Endothelial cell of umbilical vein (primary cell): ENCODE measurements around the gene DCLK3. TPM values are rescaled to one million over a fixed set of nuclear protein-coding genes. Genes with fewer than 3 reads are reported as not detected.

Source experiments
- BruUV-seq: library from RNA; stranded (reverse); fragments of 400-500 nt; replicated peaks from 2 replicates; lab custom pipeline; 2021; lab: Mats Ljungman, UMichigan
- CTCF ChIA-PET: fragments of 300-600, 350-600 bp; sonication (Branson Sonifier 250); formaldehyde crosslinking; loops from one replicate; lab custom pipeline; 2021; ENCODE audit warnings: antibody characterized with exemption, inconsistent platforms; lab: Charles Lee
- POLR2A ChIA-PET: fragments of 300-600, 350-600 bp; sonication (Branson Sonifier 250); formaldehyde crosslinking; loops from one replicate; lab custom pipeline; 2021; ENCODE audit warnings: antibody characterized with exemption, inconsistent platforms; lab: Charles Lee
- DNase-seq: peaks from one replicate; pipeline ENCODE4 v3.0.0-alpha.2; 2011; ENCODE audit warnings: low read depth, low spot score
- FAIRE-seq: peaks from 2 replicates; lab custom pipeline; 2011; peaks lifted over from hg19 to GRCh38; lab: Jason Lieb, UNC
- H2AFZ ChIP-seq: 2 replicates; pipeline ENCODE4 v1.6.0; 2012; ENCODE audit warnings: low read depth, low read length, control low read depth, inconsistent platforms
- H3K27ac ChIP-seq: 2 replicates; pipeline ENCODE4 v1.5.1; 2011; ENCODE audit warnings: low read depth, mild to moderate bottlenecking, control low read depth, low read length, moderate library complexity; ENCODE audit not compliant: insufficient read depth
- H3K27me3 ChIP-seq, 2 experiments: 2 replicates each; pipeline versions ENCODE4 v1.6.0 to v1.6.1; 2011; ENCODE audit warnings: low read length in 2 of 2, mixed read lengths in 1 of 2; ENCODE audit not compliant: control insufficient read depth in 2 of 2, insufficient read depth in 2 of 2
- H3K36me3 ChIP-seq, 2 experiments: 2 replicates in 1 of 2; 3 replicates in 1 of 2; pipeline ENCODE4 v1.5.1; 2011; ENCODE audit warnings: low read length in 2 of 2, mild to moderate bottlenecking in 1 of 2, moderate library complexity in 1 of 2; ENCODE audit not compliant: control insufficient read depth in 2 of 2, insufficient read depth in 2 of 2; ENCODE audit errors: extremely low read depth in 1 of 2
- H3K4me1 ChIP-seq: 3 replicates; pipeline ENCODE4 v1.5.1; 2011; ENCODE audit warnings: mild to moderate bottlenecking, low read length; ENCODE audit not compliant: control insufficient read depth, insufficient read depth; ENCODE audit errors: extremely low read depth
- H3K4me2 ChIP-seq: 2 replicates; pipeline ENCODE4 v1.6.1; 2011; ENCODE audit warnings: low read length, control low read depth, mixed read lengths; ENCODE audit not compliant: insufficient read depth
- H3K4me3 ChIP-seq, 3 experiments: fragments of 200-600 bp in 1 of 3; sonication (generic), shearing (Covaris generic) in 1 of 3; replicated peaks in 1 of 3; 2 replicates each; pipeline ENCODE4 v1.5.1; 2011 to 2016; ENCODE audit warnings: control low read depth in 3 of 3, low read length in 3 of 3, mild to moderate bottlenecking in 2 of 3, inconsistent platforms in 1 of 3, low read depth in 1 of 3, moderate library complexity in 1 of 3; ENCODE audit not compliant: insufficient read depth in 1 of 3
- H3K79me2 ChIP-seq: 2 replicates; pipeline ENCODE4 v1.6.0; 2012; ENCODE audit warnings: low read length, inconsistent platforms; ENCODE audit not compliant: control insufficient read depth, insufficient read depth
- H3K9ac ChIP-seq: replicated peaks from 2 replicates; pipeline ENCODE3; 2011; ENCODE audit warnings: low read length, control low read depth; ENCODE audit not compliant: insufficient read depth; ENCODE audit errors: extremely low read depth
- H3K9me1 ChIP-seq: replicated peaks from 3 replicates; pipeline ENCODE4 v1.6.0; 2011; ENCODE audit warnings: mild to moderate bottlenecking, low read length; ENCODE audit not compliant: control insufficient read depth, insufficient read depth; ENCODE audit errors: extremely low read depth
- H3K9me3 ChIP-seq: replicated peaks from 2 replicates; pipeline ENCODE4 v1.5.1; 2012; ENCODE audit warnings: low read length, inconsistent platforms; ENCODE audit not compliant: control insufficient read depth, insufficient read depth
- H4K20me1 ChIP-seq: replicated peaks from 2 replicates; pipeline ENCODE3; 2011; ENCODE audit warnings: mild to moderate bottlenecking, low read length; ENCODE audit not compliant: control insufficient read depth, insufficient read depth; ENCODE audit errors: extremely low read depth
- EZH2 ChIP-seq: IDR thresholded peaks from 2 replicates; pipeline ENCODE4 v1.6.1; 2012; ENCODE audit warnings: borderline replicate concordance, low read depth, mild to moderate bottlenecking, moderate library complexity, low read length, inconsistent platforms; ENCODE audit not compliant: severe bottlenecking
- FOS ChIP-seq: IDR thresholded peaks from 2 replicates; pipeline ENCODE4 v1.6.1; 2011; ENCODE audit warnings: mild to moderate bottlenecking, low read length, moderate library complexity, borderline replicate concordance; ENCODE audit not compliant: insufficient read depth
- GATA2 ChIP-seq: IDR thresholded peaks from 2 replicates; pipeline ENCODE4 v1.7.0; 2011; ENCODE audit warnings: low read depth, mild to moderate bottlenecking, moderate library complexity, mixed read lengths, low read length; ENCODE audit not compliant: insufficient read length, insufficient read depth
- JUN ChIP-seq: IDR thresholded peaks from 2 replicates; pipeline ENCODE4 v1.6.1; 2011; ENCODE audit warnings: borderline replicate concordance, low read depth; ENCODE audit not compliant: insufficient read length, insufficient read depth
- MYC ChIP-seq: IDR thresholded peaks from one replicate; pipeline ENCODE4 v1.6.1; 2011; ENCODE audit warnings: mild to moderate bottlenecking, low read depth, low read length
- POLR2A ChIP-seq: IDR thresholded peaks from 2 replicates; pipeline ENCODE4 v1.6.1; 2012; ENCODE audit warnings: low read depth, mild to moderate bottlenecking, control low read depth, low read length
- POLR2AphosphoS5 ChIP-seq: IDR thresholded peaks from 2 replicates; pipeline ENCODE4 v1.6.1; 2012; ENCODE audit warnings: low read depth, mild to moderate bottlenecking, control low read depth, low read length, moderate library complexity; ENCODE audit not compliant: insufficient read depth
- dilution Hi-C: fragments of 300-500 bp; cut with MboI; formaldehyde crosslinking; loops from one replicate; pipeline ENCODE4 v1.15.0; 2019; ENCODE audit warnings: low sequenced_read_pairs; ENCODE audit not compliant: extremely low pct_ligation_motif_present
- intact Hi-C: fragments of 100-400 bp; cut with micrococcal nuclease; formaldehyde crosslinking; loops from one replicate; pipeline ENCODE4 v1.10.0; 2022
- polyA plus RNA-seq, 4 experiments: library from polyadenylated mRNA; depleted of rRNA in 3 of 4; stranded (reverse) in 3 of 4; unstranded in 1 of 4; fragments of >200 nt; gene quantifications; 2 replicates each; pipeline versions ENCODE4 v1.2.1 to v1.2.3, GENCODE V29; 2011 to 2012; ENCODE audit warnings: missing spikeins in 1 of 4
- total RNA-seq: library from RNA; stranded (reverse); gene quantifications from 2 replicates; pipeline ENCODE4 v1.2.3, GENCODE V29; 2021
- TF ChIP-seq, protein P1 (sequence below): IDR thresholded peaks from 2 replicates; pipeline ENCODE4 v1.6.1; 2011; ENCODE audit not compliant: insufficient read depth, insufficient read length
- TF ChIP-seq, protein P2 (sequence below), 2 donors: IDR thresholded peaks; 1 replicate in 1 of 2; 2 replicates in 1 of 2; pipeline ENCODE4 v1.5.1; 2011; ENCODE audit warnings: low read length in 2 of 2, mild to moderate bottlenecking in 2 of 2, moderate library complexity in 2 of 2, control low read depth in 1 of 2, inconsistent platforms in 1 of 2, low read depth in 1 of 2; ENCODE audit not compliant: insufficient read depth in 1 of 2; ENCODE audit errors: extremely low read depth in 1 of 2

Gene DCLK3
- total and polyA plus RNA-seq, 2 donors (not counting 3 experiments of a cell fraction or from before 2014, with no cell fraction given) = not detected

DNA sequence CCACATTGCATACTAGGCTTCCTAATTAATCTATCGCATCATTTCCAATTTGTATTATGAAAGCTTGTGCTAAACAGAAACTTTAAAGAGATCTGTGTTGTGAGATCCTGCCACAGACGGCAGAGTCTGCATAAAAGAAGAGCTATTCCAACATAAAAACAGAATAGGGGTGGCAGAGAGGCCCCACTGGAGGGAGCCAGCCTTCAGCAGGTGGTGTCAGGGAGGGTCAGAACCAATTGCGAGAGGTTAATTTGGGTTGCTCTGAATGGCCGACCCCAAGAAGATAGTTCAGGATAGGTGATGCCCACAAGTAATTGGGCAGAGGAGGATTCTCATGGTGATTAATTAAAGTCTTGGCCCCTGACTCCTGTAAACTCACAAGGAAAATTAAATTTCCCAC lies 74.8 kb downstream of the DCLK3 start:
- DNase-seq = no peak
- H3K36me3 ChIP-seq = no peaks in the 10 kb centered on the region
- no peaks in the 10 kb centered on the region for H3K4me1 ChIP-seq
- no peak overlapping the region for H3K9ac ChIP-seq
- H3K9me3 ChIP-seq = no peaks in the 10 kb centered on the region
- TF ChIP-seq EZH2 (no peak), POLR2AphosphoS5 (no peak), POLR2A (no peak), JUN (no peak)
- no peak for FAIRE-seq
- intact Hi-C loops (no loop called here), dilution Hi-C loops (no loop called here)
- no peak overlapping the region for H2AFZ ChIP-seq
- H3K4me3 ChIP-seq = no peak overlapping the region
- H3K4me2 ChIP-seq = no peak overlapping the region
- H3K27ac ChIP-seq = no peak overlapping the region
- H3K79me2 ChIP-seq = no peaks in the 10 kb centered on the region
- H3K9me1 ChIP-seq = no peaks in the 10 kb centered on the region
- ChIA-PET CTCF (no interaction called here), POLR2A (no interaction called here)
- H4K20me1 ChIP-seq = no peaks in the 10 kb centered on the region
- no peaks in the 10 kb centered on the region for H3K27me3 ChIP-seq
- BruUV-seq = no TSS peak

DNA sequence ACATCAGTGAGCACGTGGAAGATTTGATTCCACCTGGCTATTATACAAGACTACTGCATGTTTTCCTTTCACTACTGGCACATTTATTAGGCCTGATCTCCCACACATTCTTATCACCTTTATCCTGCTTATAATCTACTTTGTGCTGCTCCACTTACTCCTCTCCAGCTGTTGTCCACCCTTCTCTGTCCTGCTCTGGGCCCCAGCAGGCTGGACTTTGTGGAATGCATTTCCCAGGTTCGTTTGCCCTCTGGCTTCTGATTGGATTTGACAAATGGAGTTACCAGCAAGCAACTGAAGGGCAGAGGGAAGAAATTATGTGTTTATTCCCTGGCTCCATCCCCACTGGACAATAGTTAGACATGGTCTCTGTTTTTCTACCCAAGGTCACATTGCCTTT lies 75.5 kb downstream of the DCLK3 start:
- no peaks in the 10 kb centered on the region for H3K36me3 ChIP-seq
- no peak for TF ChIP-seq GATA2
- TF ChIP-seq POLR2A = no peak
- TF ChIP-seq EZH2 = no peak
- TF ChIP-seq FOS = no peak
- no peak for TF ChIP-seq MYC
- TF ChIP-seq, protein P1, sequence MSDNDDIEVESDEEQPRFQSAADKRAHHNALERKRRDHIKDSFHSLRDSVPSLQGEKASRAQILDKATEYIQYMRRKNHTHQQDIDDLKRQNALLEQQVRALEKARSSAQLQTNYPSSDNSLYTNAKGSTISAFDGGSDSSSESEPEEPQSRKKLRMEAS = no peak
- TF ChIP-seq JUN = no peak
- TF ChIP-seq POLR2AphosphoS5 = no peak
- TF ChIP-seq, protein P2, sequence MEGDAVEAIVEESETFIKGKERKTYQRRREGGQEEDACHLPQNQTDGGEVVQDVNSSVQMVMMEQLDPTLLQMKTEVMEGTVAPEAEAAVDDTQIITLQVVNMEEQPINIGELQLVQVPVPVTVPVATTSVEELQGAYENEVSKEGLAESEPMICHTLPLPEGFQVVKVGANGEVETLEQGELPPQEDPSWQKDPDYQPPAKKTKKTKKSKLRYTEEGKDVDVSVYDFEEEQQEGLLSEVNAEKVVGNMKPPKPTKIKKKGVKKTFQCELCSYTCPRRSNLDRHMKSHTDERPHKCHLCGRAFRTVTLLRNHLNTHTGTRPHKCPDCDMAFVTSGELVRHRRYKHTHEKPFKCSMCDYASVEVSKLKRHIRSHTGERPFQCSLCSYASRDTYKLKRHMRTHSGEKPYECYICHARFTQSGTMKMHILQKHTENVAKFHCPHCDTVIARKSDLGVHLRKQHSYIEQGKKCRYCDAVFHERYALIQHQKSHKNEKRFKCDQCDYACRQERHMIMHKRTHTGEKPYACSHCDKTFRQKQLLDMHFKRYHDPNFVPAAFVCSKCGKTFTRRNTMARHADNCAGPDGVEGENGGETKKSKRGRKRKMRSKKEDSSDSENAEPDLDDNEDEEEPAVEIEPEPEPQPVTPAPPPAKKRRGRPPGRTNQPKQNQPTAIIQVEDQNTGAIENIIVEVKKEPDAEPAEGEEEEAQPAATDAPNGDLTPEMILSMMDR (IDR thresholded peaks at IDR 0.05; ENCODE audit: extremely low read depth in 1 of 2, insufficient read depth in 1 of 2, low read depth in 1 of 2, low read length in 2 of 2) = no peak
- DNase-seq (no peak), FAIRE-seq (no peak)
- ChIA-PET CTCF (no interaction called here), POLR2A (no interaction called here)
- no peaks in the 10 kb centered on the region for H3K27me3 ChIP-seq
- H3K4me3 ChIP-seq = no peak overlapping the region
- H3K4me1 ChIP-seq = no peaks in the 10 kb centered on the region
- no peaks in the 10 kb centered on the region for H3K79me2 ChIP-seq
- BruUV-seq = no TSS peak
- no peak overlapping the region for H3K4me2 ChIP-seq
- intact Hi-C loops (no loop called here), dilution Hi-C loops (no loop called here)
- no peaks in the 10 kb centered on the region for H3K9me1 ChIP-seq
- H2AFZ ChIP-seq = no peak overlapping the region
- no peaks in the 10 kb centered on the region for H4K20me1 ChIP-seq
- H3K27ac ChIP-seq = no peak overlapping the region
- no peaks in the 10 kb centered on the region for H3K9me3 ChIP-seq
- no peak overlapping the region for H3K9ac ChIP-seq
